Esophagus muscularis mucosa (tissue), 4 donors: ENCODE results near the gene DNAJC6. TPM values are rescaled to one million over a fixed set of nuclear protein-coding genes. Genes with fewer than 3 reads are reported as not detected.

Source experiments
- DNase-seq: peaks from one replicate; pipeline ENCODE4 v3.0.0-alpha.2; 2017; ENCODE audit errors: extremely low spot score
- H3K27ac ChIP-seq, 4 donors: fragments of 200-600 bp; sonication (generic); replicated peaks in 1 of 4; 1 replicate in 3 of 4; 2 replicates in 1 of 4; pipeline ENCODE4 v1.5.1; 2016 to 2019; ENCODE audit warnings: mild to moderate bottlenecking in 1 of 4
- H3K27me3 ChIP-seq, 4 donors: fragments of 200-600 bp; sonication (generic); one replicate each; pipeline versions ENCODE4 v1.5.1 to v1.6.0; 2016 to 2019
- H3K36me3 ChIP-seq, 4 donors: fragments of 200-600 bp; sonication (generic); one replicate each; pipeline ENCODE4 v1.5.1; 2016 to 2019
- H3K4me1 ChIP-seq, 4 donors: fragments of 200-600 bp; sonication (generic); one replicate each; pipeline ENCODE4 v1.5.1; 2016 to 2019
- H3K4me3 ChIP-seq, 4 donors: fragments of 200-600 bp; sonication (generic); 1 replicate in 2 of 4; 2 replicates in 2 of 4; pipeline ENCODE4 v1.5.1; 2016 to 2019; ENCODE audit warnings: mild to moderate bottlenecking in 4 of 4, moderate library complexity in 1 of 4
- H3K9me3 ChIP-seq, 4 donors: fragments of 200-600 bp; sonication (generic); 1 replicate in 3 of 4; 2 replicates in 1 of 4; pipeline ENCODE4 v1.5.1; 2016 to 2019
- EP300 ChIP-seq: sonication (generic); formaldehyde crosslinking; IDR thresholded peaks from one replicate; pipeline ENCODE4 v1.6.1; 2017; ENCODE audit warnings: antibody characterized with exemption
- POLR2A ChIP-seq: fragments of 450-650 bp; IDR thresholded peaks from one replicate; pipeline ENCODE4 v1.6.1; 2017; ENCODE audit warnings: antibody characterized with exemption, moderate library complexity, mild to moderate bottlenecking, low read depth
- POLR2AphosphoS5 ChIP-seq, 2 donors: sonication (generic); formaldehyde crosslinking; IDR thresholded peaks; one replicate each; pipeline ENCODE4 v1.6.1; 2017; ENCODE audit warnings: antibody characterized with exemption in 2 of 2
- WGBS: methylation state at CpG from one replicate; pipeline ENCODE4 v1.1.5; 2018; 5-methylcytosine and 5-hydroxymethylcytosine counted together
- intact Hi-C: fragments of 100-400 bp; cut with DNase I; formaldehyde crosslinking; loops from one replicate; pipeline ENCODE4 v1.15.1; 2023
- total RNA-seq, 4 donors: library from RNA; depleted of rRNA; stranded (reverse); fragments of >200 nt; gene quantifications; one replicate each; pipeline versions ENCODE4 v1.1.0 to v1.2.1, GENCODE V29; 2016
- TF ChIP-seq, protein P1 (sequence below), 3 experiments: fragments of 200-600 bp in 2 of 3; fragments of 450-650 bp in 1 of 3; sonication (generic) in 2 of 3; IDR thresholded peaks; one replicate each; pipeline ENCODE4 v1.5.1; 2017 to 2019; ENCODE audit warnings: antibody characterized with exemption in 3 of 3, mild to moderate bottlenecking in 2 of 3, moderate library complexity in 1 of 3

DNAJC6 gene
- total RNA-seq, 4 donors from 2014 or later: 3.7 to 8.3 (median 4.4) TPM

GRCh38 chr1:65432918-65433317 lies 123.6 kb downstream of the DNAJC6 start:
- Histone ChIP-seq H3K4me3 (no peak overlapping the region), H3K9me3 (no peaks in the 10 kb centered on the region), H3K36me3 (peaks cover 0 to 42% (median 30%) of the 10 kb centered on the region in 4 donors), H3K4me1 (peaks cover 4 to 35% (median 25%) of the 10 kb centered on the region in 4 donors), H3K27me3 (no peaks in the 10 kb centered on the region), H3K27ac (no peak overlapping the region)
- intact Hi-C loops: loop anchor here (5.0 kb wide), 1 partner anchor 254 kb away; no protein-coding TSS in a partner anchor
- no peak for DNase-seq
- WGBS: 78% methylated on average over 8 of the region's 8 CpGs
- TF ChIP-seq, protein P1, sequence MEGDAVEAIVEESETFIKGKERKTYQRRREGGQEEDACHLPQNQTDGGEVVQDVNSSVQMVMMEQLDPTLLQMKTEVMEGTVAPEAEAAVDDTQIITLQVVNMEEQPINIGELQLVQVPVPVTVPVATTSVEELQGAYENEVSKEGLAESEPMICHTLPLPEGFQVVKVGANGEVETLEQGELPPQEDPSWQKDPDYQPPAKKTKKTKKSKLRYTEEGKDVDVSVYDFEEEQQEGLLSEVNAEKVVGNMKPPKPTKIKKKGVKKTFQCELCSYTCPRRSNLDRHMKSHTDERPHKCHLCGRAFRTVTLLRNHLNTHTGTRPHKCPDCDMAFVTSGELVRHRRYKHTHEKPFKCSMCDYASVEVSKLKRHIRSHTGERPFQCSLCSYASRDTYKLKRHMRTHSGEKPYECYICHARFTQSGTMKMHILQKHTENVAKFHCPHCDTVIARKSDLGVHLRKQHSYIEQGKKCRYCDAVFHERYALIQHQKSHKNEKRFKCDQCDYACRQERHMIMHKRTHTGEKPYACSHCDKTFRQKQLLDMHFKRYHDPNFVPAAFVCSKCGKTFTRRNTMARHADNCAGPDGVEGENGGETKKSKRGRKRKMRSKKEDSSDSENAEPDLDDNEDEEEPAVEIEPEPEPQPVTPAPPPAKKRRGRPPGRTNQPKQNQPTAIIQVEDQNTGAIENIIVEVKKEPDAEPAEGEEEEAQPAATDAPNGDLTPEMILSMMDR (IDR thresholded peaks at IDR 0.05): no peak
- TF ChIP-seq EP300: no peak
- TF ChIP-seq POLR2AphosphoS5 (IDR thresholded peaks at IDR 0.05): no peak
- TF ChIP-seq POLR2A: no peak

DNA sequence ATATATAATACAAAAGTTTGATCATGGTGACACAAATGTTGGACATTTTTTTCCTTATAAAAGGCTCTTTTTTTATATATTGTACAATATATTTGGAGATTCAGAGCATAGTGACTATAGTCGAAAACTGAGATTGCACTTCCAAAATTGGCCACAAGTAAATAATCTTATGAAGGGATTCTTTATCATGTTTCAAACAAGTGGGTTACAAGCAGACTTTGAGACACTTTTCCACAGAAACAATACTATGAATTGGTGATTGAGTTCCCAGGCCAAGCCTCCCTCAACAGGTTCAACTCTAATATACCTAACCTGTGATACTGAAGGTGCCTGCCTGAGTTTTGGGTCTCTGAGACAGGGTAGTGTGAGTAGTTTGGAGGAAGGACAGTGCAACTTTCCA lies 124.9 kb downstream of the DNAJC6 start:
- intact Hi-C loops: loop anchor here (5.0 kb wide), 1 partner anchor 253 kb away; no protein-coding TSS in a partner anchor
- no peak overlapping the region for H3K4me3 ChIP-seq
- WGBS: 95% methylated on average over 1 of the region's 1 CpG
- peaks cover 4 to 31% (median 21%) of the 10 kb centered on the region in 4 donors for H3K4me1 ChIP-seq
- H3K27ac ChIP-seq: no peak overlapping the region
- peaks cover 0 to 37% (median 27%) of the 10 kb centered on the region in 4 donors for H3K36me3 ChIP-seq
- no peak for DNase-seq
- no peaks in the 10 kb centered on the region for H3K27me3 ChIP-seq
- TF ChIP-seq POLR2AphosphoS5 (IDR thresholded peaks at IDR 0.05): no peak
- TF ChIP-seq, protein P1 (IDR thresholded peaks at IDR 0.05): peak in 1 of 3 experiments; percentile 24
- H3K9me3 ChIP-seq: no peaks in the 10 kb centered on the region

- no peaks in the 10 kb centered on the region for H3K27me3 ChIP-seq
- WGBS: 85% methylated on average over 3 of the region's 3 CpGs
- peaks cover 0 to 36% (median 26%) of the 10 kb centered on the region in 4 donors for H3K36me3 ChIP-seq
- no peak for TF ChIP-seq POLR2A
- TF ChIP-seq, protein P1 (IDR thresholded peaks at IDR 0.05): no peak
- no peak for TF ChIP-seq EP300
- no peak for TF ChIP-seq POLR2AphosphoS5 (IDR thresholded peaks at IDR 0.05)
- no peak overlapping the region for H3K27ac ChIP-seq
- H3K4me1 ChIP-seq: peaks cover 4 to 28% (median 18%) of the 10 kb centered on the region in 4 donors
- H3K4me3 ChIP-seq: no peak overlapping the region
- DNase-seq: no peak
- intact Hi-C loops: loop anchor here (5.0 kb wide), 1 partner anchor 253 kb away; no protein-coding TSS in a partner anchor
- no peaks in the 10 kb centered on the region for H3K9me3 ChIP-seq
Measured at GRCh38 chr1:65434760-65435159, 125.4 kb downstream of the DNAJC6 start.

DNA sequence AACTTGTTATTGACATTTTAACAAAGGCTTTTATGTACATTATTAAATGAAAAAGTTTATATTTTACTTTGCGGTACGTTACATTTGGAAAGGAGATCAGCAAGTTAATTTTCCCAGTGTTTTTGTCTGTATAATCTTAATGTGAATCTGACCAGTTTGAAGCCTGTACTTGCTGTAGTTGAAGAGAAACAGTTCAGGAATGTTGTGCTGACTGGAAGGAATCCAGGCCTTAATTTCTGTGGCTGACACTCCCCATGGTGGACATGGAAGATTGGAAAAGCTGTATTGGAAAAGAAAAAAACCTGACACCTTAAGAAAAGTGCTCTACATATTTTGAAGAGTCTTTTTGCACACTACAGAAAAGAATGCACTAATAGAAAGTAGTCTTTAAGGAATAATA lies 126.6 kb downstream of the DNAJC6 start:
- no peak for TF ChIP-seq POLR2A
- TF ChIP-seq POLR2AphosphoS5 (IDR thresholded peaks at IDR 0.05): no peak
- TF ChIP-seq, protein P1 (IDR thresholded peaks at IDR 0.05): no peak
- no peak for TF ChIP-seq EP300
- no peak overlapping the region for H3K27ac ChIP-seq
- no peaks in the 10 kb centered on the region for H3K27me3 ChIP-seq
- 42% methylated on average over 2 of the region's 2 CpGs for WGBS
- no peaks in the 10 kb centered on the region for H3K9me3 ChIP-seq
- intact Hi-C loops: no loop called here
- H3K36me3 ChIP-seq: peaks cover 0 to 26% (median 16%) of the 10 kb centered on the region in 4 donors
- no peak for DNase-seq
- H3K4me3 ChIP-seq: no peak overlapping the region
- H3K4me1 ChIP-seq: peaks cover 4 to 16% (median 12%) of the 10 kb centered on the region in 4 donors

DNA sequence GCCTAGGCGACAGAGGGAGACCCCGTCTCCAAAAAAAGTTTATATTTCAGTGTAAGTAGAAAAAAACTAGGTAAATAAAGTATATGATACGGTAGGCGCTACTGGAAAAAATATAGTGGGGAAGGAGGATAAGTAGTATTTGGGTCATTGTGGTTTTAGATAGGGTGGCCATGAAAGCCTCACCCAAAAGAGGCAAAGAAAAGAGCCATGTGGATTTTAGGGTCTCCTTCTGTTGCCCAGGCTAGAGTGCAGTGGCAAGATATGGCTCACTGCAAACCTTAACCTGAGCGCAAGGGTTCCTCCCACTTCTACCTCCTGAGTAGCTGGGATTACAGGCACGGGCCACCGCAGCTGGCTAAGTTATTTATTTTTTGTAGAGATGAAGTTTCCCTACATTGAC lies 128.3 kb downstream of the DNAJC6 start:
- WGBS: 96% methylated on average over 7 of the region's 7 CpGs
- peaks cover 0 to 15% (median 7%) of the 10 kb centered on the region in 4 donors for H3K36me3 ChIP-seq
- H3K27ac ChIP-seq: no peak overlapping the region
- intact Hi-C loops: no loop called here
- DNase-seq: no peak
- H3K27me3 ChIP-seq: no peaks in the 10 kb centered on the region
- no peak overlapping the region for H3K4me3 ChIP-seq
- no peaks in the 10 kb centered on the region for H3K9me3 ChIP-seq
- TF ChIP-seq EP300: no peak
- no peak for TF ChIP-seq POLR2A
- TF ChIP-seq, protein P1 (IDR thresholded peaks at IDR 0.05): no peak
- no peak for TF ChIP-seq POLR2AphosphoS5 (IDR thresholded peaks at IDR 0.05)
- peaks cover 4 to 15% (median 10%) of the 10 kb centered on the region in 4 donors for H3K4me1 ChIP-seq
